Neural crest cell (in vitro differentiated cells): ENCODE measurements around the gene FNIP1. TPM values are rescaled to one million over a fixed set of nuclear protein-coding genes. Genes with fewer than 3 reads are reported as not detected.
"Not testable (repeated sequence)": the region's sequence is repeated elsewhere in the genome, so short reads cannot be mapped to it uniquely, and the experiment has no call there.

Experiments used
- DNase-seq: peaks from one replicate; pipeline ENCODE4 v3.0.0; 2021; ENCODE audit warnings: low read depth, mixed read lengths, low spot score
- H3K27ac Mint-ChIP-seq: one replicate; pipeline ENCODE4 v1.8.0; 2021; ENCODE audit warnings: mild to moderate bottlenecking, mixed read lengths; ENCODE audit not compliant: unreplicated experiment
- H3K27me3 Mint-ChIP-seq: 2 replicates; pipeline ENCODE4 v1.8.0; 2021; ENCODE audit warnings: low read depth, mild to moderate bottlenecking, mixed read lengths
- H3K36me3 Mint-ChIP-seq: 2 replicates; pipeline ENCODE4 v1.8.0; 2021; ENCODE audit warnings: low read depth, mild to moderate bottlenecking, mixed read lengths
- H3K4me1 Mint-ChIP-seq: 2 replicates; pipeline ENCODE4 v1.8.0; 2021; ENCODE audit warnings: mixed read lengths
- H3K4me3 Mint-ChIP-seq: one replicate; pipeline ENCODE4 v1.8.0; 2021; ENCODE audit warnings: mild to moderate bottlenecking, mixed read lengths
- H3K9me3 Mint-ChIP-seq: 2 replicates; pipeline ENCODE4 v1.8.0; 2021; ENCODE audit warnings: mixed read lengths
- CTCF ChIP-seq: fragments of 200-600 bp; sonication (generic); conservative IDR thresholded peaks from 2 replicates; pipeline ENCODE4 v1.5.0; 2021; ENCODE audit warnings: antibody characterized with exemption, mild to moderate bottlenecking
- total RNA-seq: library from RNA; stranded (reverse); gene quantifications from 2 replicates; pipeline ENCODE4 v1.2.1, GENCODE V29; 2021

Gene FNIP1
- total RNA-seq, 1 donor from 2014 or later, result 20.6 TPM

GRCh38 chr5:131719564-131719963 is 77.3 kb downstream of the FNIP1 start:
- peaks cover 21% of the 10 kb centered on the region for H3K36me3 Mint-ChIP-seq
- no peaks in the 10 kb centered on the region for H3K4me1 Mint-ChIP-seq
- no peak for TF ChIP-seq CTCF
- no peak overlapping the region for H3K4me3 Mint-ChIP-seq
- no peak for DNase-seq
- no peaks in the 10 kb centered on the region for H3K27me3 Mint-ChIP-seq
- peaks cover 8% of the 10 kb centered on the region for H3K9me3 Mint-ChIP-seq
- no peak overlapping the region for H3K27ac Mint-ChIP-seq

- Mint-ChIP-seq H3K4me1 (no peaks in the 10 kb centered on the region), H3K27ac (no peak overlapping the region), H3K9me3 (peaks cover 8% of the 10 kb centered on the region), H3K4me3 (no peak overlapping the region), H3K36me3 (peaks cover 25% of the 10 kb centered on the region), H3K27me3 (no peaks in the 10 kb centered on the region)
- TF ChIP-seq CTCF, result no peak
- DNase-seq, result no peak
Measured at GRCh38 chr5:131718487-131719014, 78.3 kb downstream of the FNIP1 start.

GRCh38 chr5:131717164-131717563 is 79.7 kb downstream of the FNIP1 start:
- not testable (repeated sequence) for H3K27ac Mint-ChIP-seq, H3K4me1 Mint-ChIP-seq, H3K9me3 Mint-ChIP-seq, DNase-seq, H3K27me3 Mint-ChIP-seq, H3K4me3 Mint-ChIP-seq
- H3K36me3 Mint-ChIP-seq, result peaks cover 28% of the 10 kb centered on the region

- H3K4me1 Mint-ChIP-seq, result no peaks in the 10 kb centered on the region
- no peaks in the 10 kb centered on the region for H3K27me3 Mint-ChIP-seq
- H3K27ac Mint-ChIP-seq, result no peak overlapping the region
- H3K4me3 Mint-ChIP-seq, result no peak overlapping the region
- no peak for DNase-seq
- no peak for TF ChIP-seq CTCF
- peaks cover 29% of the 10 kb centered on the region for H3K36me3 Mint-ChIP-seq
- H3K9me3 Mint-ChIP-seq, result peaks cover 8% of the 10 kb centered on the region
Measured at GRCh38 chr5:131716650-131717049, 80.2 kb downstream of the FNIP1 start.

GRCh38 chr5:131710391-131710790 is 86.4 kb downstream of the FNIP1 start:
- TF ChIP-seq CTCF, result no peak
- Mint-ChIP-seq H3K27ac (no peak overlapping the region), H3K9me3 (no peaks in the 10 kb centered on the region), H3K4me3 (no peak overlapping the region), H3K4me1 (no peaks in the 10 kb centered on the region), H3K36me3 (peaks cover 26% of the 10 kb centered on the region), H3K27me3 (no peaks in the 10 kb centered on the region)
- no peak for DNase-seq

GRCh38 chr5:131709043-131709442 is 87.8 kb downstream of the FNIP1 start:
- no peak for DNase-seq
- H3K27ac Mint-ChIP-seq, result no peak overlapping the region
- H3K4me1 Mint-ChIP-seq, result no peaks in the 10 kb centered on the region
- TF ChIP-seq CTCF, result no peak
- H3K4me3 Mint-ChIP-seq, result no peak overlapping the region
- H3K27me3 Mint-ChIP-seq, result no peaks in the 10 kb centered on the region
- H3K36me3 Mint-ChIP-seq, result peaks cover 18% of the 10 kb centered on the region
- H3K9me3 Mint-ChIP-seq, result no peaks in the 10 kb centered on the region
